ENCODE measurements around the gene ZNF488.

The ZNF488 gene

GRCh38 chr10:47381427-47382379 lies 2.4 kb downstream of the ZNF488 start:
- Histone ChIP-seq H2AFZ (ENCODE audit: low read length) (no peak overlapping the region), H3K9ac (ENCODE audit: low read depth, low read length, poor library complexity, severe bottlenecking) (no peak overlapping the region), H3K27me3 (ENCODE audit: insufficient read depth, low read length, poor library complexity, severe bottlenecking) (peaks cover 6% of the 10 kb centered on the region), H3K4me2 (ENCODE audit: low read depth, low read length, poor library complexity, severe bottlenecking) (no peak overlapping the region), H3F3A (ENCODE audit: low read depth) (no peaks in the 10 kb centered on the region), H3K79me2 (ENCODE audit: insufficient read depth, low read length) (no peaks in the 10 kb centered on the region), H3K9me3 (ENCODE audit: insufficient read depth, low read depth, low read length) (no peaks in the 10 kb centered on the region), H3K36me3 (ENCODE audit: insufficient read depth, low read length) (no peaks in the 10 kb centered on the region), H3K4me3 (ENCODE audit: low read length, poor library complexity, severe bottlenecking) (no peak overlapping the region), H3K4me1 (ENCODE audit: insufficient read depth, low read length, poor library complexity, severe bottlenecking) (peaks cover 21% of the 10 kb centered on the region), H3K9me2 (replicated peaks; ENCODE audit: low read depth, low read length) (no peaks in the 10 kb centered on the region), H4K20me1 (ENCODE audit: insufficient read depth, low read length, poor library complexity, severe bottlenecking) (no peaks in the 10 kb centered on the region)
- TF ChIP-seq EZH2phosphoT487 (IDR thresholded peaks at IDR 0.05; ENCODE audit: borderline replicate concordance) = no peak
- TF ChIP-seq CTCF (conservative IDR thresholded peaks at IDR 0.05; ENCODE audit: low read length) = no peak

GRCh38 chr10:47381103-47381395 lies 3.0 kb downstream of the ZNF488 start:
- Histone ChIP-seq H3K4me2 (ENCODE audit: low read depth, low read length, poor library complexity, severe bottlenecking) (no peak overlapping the region), H3K9ac (ENCODE audit: low read depth, low read length, poor library complexity, severe bottlenecking) (no peak overlapping the region), H4K20me1 (ENCODE audit: insufficient read depth, low read length, poor library complexity, severe bottlenecking) (no peaks in the 10 kb centered on the region), H3K9me2 (replicated peaks; ENCODE audit: low read depth, low read length) (no peaks in the 10 kb centered on the region), H3F3A (ENCODE audit: low read depth) (no peaks in the 10 kb centered on the region), H3K9me3 (ENCODE audit: insufficient read depth, low read depth, low read length) (no peaks in the 10 kb centered on the region), H3K79me2 (ENCODE audit: insufficient read depth, low read length) (no peaks in the 10 kb centered on the region), H3K27me3 (ENCODE audit: insufficient read depth, low read length, poor library complexity, severe bottlenecking) (peaks cover 6% of the 10 kb centered on the region), H3K4me3 (ENCODE audit: low read length, poor library complexity, severe bottlenecking) (no peak overlapping the region), H3K4me1 (ENCODE audit: insufficient read depth, low read length, poor library complexity, severe bottlenecking) (peaks cover 23% of the 10 kb centered on the region), H3K36me3 (ENCODE audit: insufficient read depth, low read length) (no peaks in the 10 kb centered on the region), H2AFZ (ENCODE audit: low read length) (no peak overlapping the region)
- TF ChIP-seq EZH2phosphoT487 (IDR thresholded peaks at IDR 0.05; ENCODE audit: borderline replicate concordance) = no peak
- TF ChIP-seq CTCF (conservative IDR thresholded peaks at IDR 0.05; ENCODE audit: low read length) = no peak

GRCh38 chr10:47380341-47381102 lies 3.6 kb downstream of the ZNF488 start:
- Histone ChIP-seq H3K36me3 (ENCODE audit: insufficient read depth, low read length) (no peaks in the 10 kb centered on the region), H3K9me2 (replicated peaks; ENCODE audit: low read depth, low read length) (no peaks in the 10 kb centered on the region), H3K79me2 (ENCODE audit: insufficient read depth, low read length) (no peaks in the 10 kb centered on the region), H3K9ac (ENCODE audit: low read depth, low read length, poor library complexity, severe bottlenecking) (no peak overlapping the region), H3K4me1 (ENCODE audit: insufficient read depth, low read length, poor library complexity, severe bottlenecking) (peaks cover 23% of the 10 kb centered on the region), H3K27me3 (ENCODE audit: insufficient read depth, low read length, poor library complexity, severe bottlenecking) (peaks cover 6% of the 10 kb centered on the region), H3F3A (ENCODE audit: low read depth) (no peaks in the 10 kb centered on the region), H3K4me3 (ENCODE audit: low read length, poor library complexity, severe bottlenecking) (no peak overlapping the region), H4K20me1 (ENCODE audit: insufficient read depth, low read length, poor library complexity, severe bottlenecking) (no peaks in the 10 kb centered on the region), H3K4me2 (ENCODE audit: low read depth, low read length, poor library complexity, severe bottlenecking) (no peak overlapping the region), H3K9me3 (ENCODE audit: insufficient read depth, low read depth, low read length) (no peaks in the 10 kb centered on the region), H2AFZ (ENCODE audit: low read length) (no peak overlapping the region)
- no peak for TF ChIP-seq EZH2phosphoT487 (IDR thresholded peaks at IDR 0.05; ENCODE audit: borderline replicate concordance)
- no peak for TF ChIP-seq CTCF (conservative IDR thresholded peaks at IDR 0.05; ENCODE audit: low read length)

Measured in Loucy (cell line).